Effector memory CD8-positive, alpha-beta T cell (primary cell): ENCODE results near the gene CFAP46.
"Not testable (repeated sequence)": the region's sequence is repeated elsewhere in the genome, so short reads cannot be mapped to it uniquely, and the experiment has no call there.

Experiments used
- ATAC-seq: fragments of 150-1000 bp; cut with Tn5 transposase; replicated peaks from 2 replicates; pipeline ENCODE4 v1.10.0; 2021; ENCODE audit warnings: mild to moderate bottlenecking, moderate library complexity
- DNase-seq, 3 experiments: peaks; one replicate each; pipeline ENCODE4 v3.0.0; 2021
- H3K27ac Mint-ChIP-seq, 2 donors: one replicate each; pipeline ENCODE4 v1.8.0; 2022; ENCODE audit warnings: mild to moderate bottlenecking in 2 of 2, mixed read lengths in 2 of 2, moderate library complexity in 2 of 2
- H3K27me3 Mint-ChIP-seq, 2 donors: one replicate each; pipeline ENCODE4 v1.8.0; 2022; ENCODE audit warnings: mixed read lengths in 2 of 2
- H3K36me3 Mint-ChIP-seq: one replicate; pipeline ENCODE4 v1.8.0; 2022; ENCODE audit warnings: mild to moderate bottlenecking, moderate library complexity, mixed read lengths; ENCODE audit not compliant: insufficient read depth
- H3K4me1 Mint-ChIP-seq, 2 donors: one replicate each; pipeline ENCODE4 v1.8.0; 2022; ENCODE audit warnings: low read depth in 2 of 2, mixed read lengths in 2 of 2
- H3K4me3 Mint-ChIP-seq, 2 donors: one replicate each; pipeline ENCODE4 v1.8.0; 2022; ENCODE audit warnings: mild to moderate bottlenecking in 2 of 2, mixed read lengths in 2 of 2, moderate library complexity in 2 of 2
- H3K9me3 Mint-ChIP-seq, 2 donors: one replicate each; pipeline ENCODE4 v1.8.0; 2022; ENCODE audit warnings: mixed read lengths in 2 of 2

Gene CFAP46

GRCh38 chr10:132833421-132834111 lies 108.8 kb downstream of the CFAP46 start:
- ATAC-seq (no peak), DNase-seq (no peak)
- Mint-ChIP-seq H3K9me3 (no peaks in the 10 kb centered on the region), H3K36me3 (no peaks in the 10 kb centered on the region), H3K27me3 (peaks cover 0 to 14% of the 10 kb centered on the region in 2 donors), H3K27ac (no peak overlapping the region), H3K4me1 (peaks cover 0 to 5% of the 10 kb centered on the region in 2 donors), H3K4me3 (no peak overlapping the region)

- Mint-ChIP-seq H3K36me3 (no peaks in the 10 kb centered on the region), H3K27me3 (peaks cover 0 to 14% of the 10 kb centered on the region in 2 donors), H3K4me1 (peaks cover 0 to 4% of the 10 kb centered on the region in 2 donors), H3K9me3 (no peaks in the 10 kb centered on the region), H3K4me3 (no peak overlapping the region), H3K27ac (no peak overlapping the region)
- DNase-seq (no peak), ATAC-seq (no peak)
Observed at GRCh38 chr10:132832186-132832969, 110.0 kb downstream of the CFAP46 start.

GRCh38 chr10:132829403-132829802 lies 113.0 kb downstream of the CFAP46 start:
- Mint-ChIP-seq H3K4me3 (no peak overlapping the region), H3K36me3 (no peaks in the 10 kb centered on the region), H3K4me1 (no peaks in the 10 kb centered on the region), H3K27me3 (peaks cover 0 to 14% of the 10 kb centered on the region in 2 donors), H3K9me3 (no peaks in the 10 kb centered on the region), H3K27ac (no peak overlapping the region)
- DNase-seq (no peak), ATAC-seq (no peak)

- no peak overlapping the region for H3K4me3 Mint-ChIP-seq
- H3K27ac Mint-ChIP-seq: no peak overlapping the region
- no peaks in the 10 kb centered on the region for H3K4me1 Mint-ChIP-seq
Observed at GRCh38 chr10:132828681-132829080, 113.7 kb downstream of the CFAP46 start.

GRCh38 chr10:132827861-132828539 lies 114.4 kb downstream of the CFAP46 start:
- H3K36me3 Mint-ChIP-seq: no peaks in the 10 kb centered on the region
- ATAC-seq (no peak), DNase-seq (no peak)
- no peaks in the 10 kb centered on the region for H3K4me1 Mint-ChIP-seq
- H3K9me3 Mint-ChIP-seq: no peaks in the 10 kb centered on the region
- no peak overlapping the region for H3K4me3 Mint-ChIP-seq
- H3K27me3 Mint-ChIP-seq: peaks cover 0 to 14% of the 10 kb centered on the region in 2 donors
- H3K27ac Mint-ChIP-seq: no peak overlapping the region

More at GRCh38 chr10:132828681-132829080, 113.7 kb downstream of the CFAP46 start:
- DNase-seq: no peak
- ATAC-seq: no peak
- H3K27me3 Mint-ChIP-seq: peaks cover 0 to 14% of the 10 kb centered on the region in 2 donors
- no peaks in the 10 kb centered on the region for H3K9me3 Mint-ChIP-seq
- H3K36me3 Mint-ChIP-seq: no peaks in the 10 kb centered on the region

- Mint-ChIP-seq H3K36me3 (no peaks in the 10 kb centered on the region), H3K9me3 (no peaks in the 10 kb centered on the region), H3K27me3 (peaks cover 0 to 12% of the 10 kb centered on the region in 2 donors), H3K4me1 (no peaks in the 10 kb centered on the region), H3K27ac (no peak overlapping the region), H3K4me3 (no peak overlapping the region)
- no peak for ATAC-seq
- DNase-seq: no peak
Observed at GRCh38 chr10:132827423-132827789, 115.0 kb downstream of the CFAP46 start.

GRCh38 chr10:132826524-132827422 lies 115.6 kb downstream of the CFAP46 start:
- DNase-seq (no peak), ATAC-seq (no peak)
- Mint-ChIP-seq H3K36me3 (no peaks in the 10 kb centered on the region), H3K27me3 (peaks cover 0 to 6% of the 10 kb centered on the region in 2 donors), H3K9me3 (no peaks in the 10 kb centered on the region), H3K4me3 (no peak overlapping the region), H3K27ac (no peak overlapping the region), H3K4me1 (no peaks in the 10 kb centered on the region)

GRCh38 chr10:132825783-132826523 lies 116.4 kb downstream of the CFAP46 start:
- not testable (repeated sequence) for H3K27ac Mint-ChIP-seq, H3K4me3 Mint-ChIP-seq, ATAC-seq, H3K4me1 Mint-ChIP-seq, H3K36me3 Mint-ChIP-seq, H3K27me3 Mint-ChIP-seq, DNase-seq, H3K9me3 Mint-ChIP-seq

GRCh38 chr10:132820056-132820455 lies 122.3 kb downstream of the CFAP46 start:
- no peak for ATAC-seq
- Mint-ChIP-seq H3K27me3 (peaks cover 25 to 42% of the 10 kb centered on the region in 2 donors), H3K27ac (no peak overlapping the region), H3K36me3 (no peaks in the 10 kb centered on the region), H3K4me1 (no peaks in the 10 kb centered on the region), H3K9me3 (no peaks in the 10 kb centered on the region), H3K4me3 (no peak overlapping the region)
- DNase-seq: no peak

GRCh38 chr10:132817701-132818211 lies 124.6 kb downstream of the CFAP46 start:
- ATAC-seq: no peak
- H3K4me3 Mint-ChIP-seq: no peak overlapping the region
- peaks cover 25 to 42% of the 10 kb centered on the region in 2 donors for H3K27me3 Mint-ChIP-seq
- no peaks in the 10 kb centered on the region for H3K36me3 Mint-ChIP-seq
- no peaks in the 10 kb centered on the region for H3K9me3 Mint-ChIP-seq
- no peaks in the 10 kb centered on the region for H3K4me1 Mint-ChIP-seq
- no peak for DNase-seq
- no peak overlapping the region for H3K27ac Mint-ChIP-seq

- Mint-ChIP-seq H3K4me3 (no peak overlapping the region), H3K27ac (no peak overlapping the region), H3K27me3 (peaks cover 25 to 42% of the 10 kb centered on the region in 2 donors), H3K4me1 (no peaks in the 10 kb centered on the region), H3K36me3 (peaks cover under 1% of the 10 kb centered on the region), H3K9me3 (no peaks in the 10 kb centered on the region)
- no peak for ATAC-seq
- no peak for DNase-seq
Observed at GRCh38 chr10:132816718-132817117, 125.7 kb downstream of the CFAP46 start.

- H3K36me3 Mint-ChIP-seq: peaks cover 3% of the 10 kb centered on the region
- no peaks in the 10 kb centered on the region for H3K4me1 Mint-ChIP-seq
- H3K27me3 Mint-ChIP-seq: peaks cover 25 to 43% of the 10 kb centered on the region in 2 donors
- ATAC-seq (no peak), DNase-seq (no peak)
- H3K4me3 Mint-ChIP-seq: no peak overlapping the region
- no peak overlapping the region for H3K27ac Mint-ChIP-seq
- no peaks in the 10 kb centered on the region for H3K9me3 Mint-ChIP-seq
Observed at GRCh38 chr10:132815168-132815857, 127.1 kb downstream of the CFAP46 start.
